OCI-LY7 (cell line): Measurements from ENCODE around the gene UBE2Q1. TPM values are rescaled to one million over a fixed set of nuclear protein-coding genes. Genes with fewer than 3 reads are reported as not detected.
"Not testable (repeated sequence)": the region's sequence is repeated elsewhere in the genome, so short reads cannot be mapped to it uniquely, and the experiment has no call there.

ENCODE experiments used
- BruUV-seq: library from RNA; stranded (reverse); fragments of 400-500 nt; replicated peaks from 2 replicates; lab custom pipeline; 2021; lab: Mats Ljungman, UMichigan
- CTCF ChIA-PET: fragments of 300-600 bp; sonication (Branson Sonifier 250); formaldehyde crosslinking; loops from one replicate; lab custom pipeline; 2022; ENCODE audit warnings: antibody characterized with exemption; ENCODE audit not compliant: unreplicated experiment; lab: Charles Lee
- POLR2A ChIA-PET: fragments of 300-600 bp; sonication (Branson Sonifier 250); formaldehyde crosslinking; loops from one replicate; lab custom pipeline; 2022; ENCODE audit warnings: antibody characterized with exemption; lab: Charles Lee
- DNase-seq: peaks from one replicate; pipeline ENCODE4 v3.0.0-alpha.2; 2015; ENCODE audit warnings: low spot score
- H2AFZ ChIP-seq: fragments of 200-600 bp; sonication (generic), shearing (Covaris generic); 2 replicates; pipeline ENCODE4 v1.6.1; 2014; ENCODE audit warnings: mild to moderate bottlenecking, antibody characterized with exemption, low read length, moderate library complexity
- H3K27ac ChIP-seq: fragments of 200-600 bp; sonication (generic); 2 replicates; pipeline ENCODE4 v1.5.1; 2014; ENCODE audit warnings: mixed run types, low read depth, mild to moderate bottlenecking, moderate library complexity, low read length, inconsistent platforms; ENCODE audit not compliant: poor library complexity, severe bottlenecking
- H3K36me3 ChIP-seq: fragments of 200-600 bp; sonication (generic); 2 replicates; pipeline ENCODE4 v1.6.1; 2014; ENCODE audit warnings: mild to moderate bottlenecking, antibody characterized with exemption, low read length, moderate library complexity, mixed read lengths; ENCODE audit not compliant: insufficient read depth
- H3K4me1 ChIP-seq: fragments of 200-600 bp; sonication (generic); 2 replicates; pipeline ENCODE4 v1.5.1; 2014; ENCODE audit warnings: mild to moderate bottlenecking, low read length; ENCODE audit not compliant: insufficient read depth, poor library complexity, severe bottlenecking
- H3K4me2 ChIP-seq: fragments of 200-600 bp; sonication (generic); 2 replicates; pipeline ENCODE4 v1.6.1; 2014; ENCODE audit warnings: mild to moderate bottlenecking, low read length
- H3K4me3 ChIP-seq: fragments of 200-600 bp; sonication (generic); 2 replicates; pipeline ENCODE4 v1.5.1; 2014; ENCODE audit warnings: mild to moderate bottlenecking, low read depth, low read length; ENCODE audit not compliant: poor library complexity, severe bottlenecking
- H3K79me2 ChIP-seq: fragments of 200-600 bp; sonication (generic); 2 replicates; pipeline ENCODE4 v1.6.1; 2016; ENCODE audit warnings: low read depth, mild to moderate bottlenecking, low read length, moderate library complexity, mixed read lengths; ENCODE audit not compliant: insufficient read depth
- H3K9me2 ChIP-seq: fragments of 200-600 bp; sonication (generic); 2 replicates; pipeline ENCODE4 v1.6.1; 2016; ENCODE audit warnings: mild to moderate bottlenecking, low read length, mixed read lengths; ENCODE audit not compliant: insufficient read depth
- H3K9me3 ChIP-seq: fragments of 200-600 bp; sonication (generic); 2 replicates; pipeline ENCODE4 v1.6.1; 2014; ENCODE audit warnings: mild to moderate bottlenecking, mixed run types, low read length, mixed read lengths
- H4K20me1 ChIP-seq: fragments of 200-600 bp; sonication (generic); 2 replicates; pipeline ENCODE4 v1.6.1; 2014; ENCODE audit warnings: mild to moderate bottlenecking, antibody characterized with exemption, low read length, moderate library complexity, mixed read lengths; ENCODE audit not compliant: insufficient read depth
- CTCF ChIP-seq: fragments of 200-600 bp; sonication (generic); conservative IDR thresholded peaks from 2 replicates; pipeline ENCODE4 v1.5.1; 2014; ENCODE audit warnings: mild to moderate bottlenecking, antibody characterized with exemption, low read length, moderate library complexity, mixed read lengths
- EZH2phosphoT487 ChIP-seq: fragments of 200-600 bp; sonication (generic); IDR thresholded peaks from 2 replicates; pipeline ENCODE4 v1.6.1; 2018; ENCODE audit warnings: low read depth, borderline replicate concordance, mild to moderate bottlenecking, mixed run types, antibody characterized with exemption, low read length, moderate library complexity, mixed read lengths
- intact Hi-C: fragments of 100-400 bp; cut with micrococcal nuclease; formaldehyde crosslinking; loops from one replicate; pipeline ENCODE4 v1.10.0; 2022; ENCODE audit not compliant: unreplicated experiment
- total RNA-seq, 2 experiments: library from RNA; depleted of rRNA in 1 of 2; stranded (reverse); fragments of >200 nt in 1 of 2; shearing (Covaris generic) in 1 of 2; gene quantifications; 2 replicates each; pipeline ENCODE4 v1.2.3, GENCODE V29; 2014 to 2022

UBE2Q1 gene
- total RNA-seq, 2 experiments from 2014 or later: 34.6 to 84.5 TPM

- intact Hi-C loops: no loop called here
- Histone ChIP-seq H3K79me2 (no peaks in the 10 kb centered on the region), H4K20me1 (no peaks in the 10 kb centered on the region), H3K27ac (no peak overlapping the region), H2AFZ (no peak overlapping the region), H3K4me1 (no peaks in the 10 kb centered on the region), H3K4me2 (no peak overlapping the region), H3K9me2 (no peaks in the 10 kb centered on the region), H3K4me3 (no peak overlapping the region), H3K36me3 (no peaks in the 10 kb centered on the region), H3K9me3 (no peaks in the 10 kb centered on the region)
- ChIA-PET CTCF (no interaction called here), POLR2A (interaction anchor here (0.6 kb wide), 1 partner anchor 556 kb away, joined by 3 read pairs; no protein-coding TSS in a partner anchor)
- peak; percentile 49 for DNase-seq
- BruUV-seq: no TSS peak
- TF ChIP-seq CTCF (peak; percentile 77), EZH2phosphoT487 (no peak)
Measured at GRCh38 chr1:154533952-154534844, 24.3 kb downstream of the UBE2Q1 start.

- H3K4me1 ChIP-seq, H3K4me2 ChIP-seq, H4K20me1 ChIP-seq, CTCF ChIA-PET, H3K9me2 ChIP-seq, H3K79me2 ChIP-seq, POLR2A ChIA-PET, BruUV-seq, H2AFZ ChIP-seq, DNase-seq, H3K9me3 ChIP-seq, H3K4me3 ChIP-seq, intact Hi-C loops, H3K36me3 ChIP-seq, H3K27ac ChIP-seq: not testable (repeated sequence)
Measured at GRCh38 chr1:154531950-154532349, 26.5 kb downstream of the UBE2Q1 start.

- no peaks in the 10 kb centered on the region for H3K4me1 ChIP-seq
- H3K4me2 ChIP-seq: no peak overlapping the region
- no peaks in the 10 kb centered on the region for H3K79me2 ChIP-seq
- H2AFZ ChIP-seq: no peak overlapping the region
- no peak for DNase-seq
- no peak for TF ChIP-seq CTCF
- no peak for TF ChIP-seq EZH2phosphoT487
- CTCF ChIA-PET: no interaction called here
- POLR2A ChIA-PET: no interaction called here
- H3K4me3 ChIP-seq: no peak overlapping the region
- no peaks in the 10 kb centered on the region for H3K36me3 ChIP-seq
- H3K9me3 ChIP-seq: no peaks in the 10 kb centered on the region
- H3K9me2 ChIP-seq: no peaks in the 10 kb centered on the region
- intact Hi-C loops: no loop called here
- no peaks in the 10 kb centered on the region for H4K20me1 ChIP-seq
- no TSS peak for BruUV-seq
- H3K27ac ChIP-seq: no peak overlapping the region
Measured at GRCh38 chr1:154529308-154529707, 29.2 kb downstream of the UBE2Q1 start.
